B cell (primary cell): ENCODE data around the gene CDK9. TPM values are rescaled to one million over a fixed set of nuclear protein-coding genes. Genes with fewer than 3 reads are reported as not detected.

Experiments used
- ATAC-seq: fragments of 200-7000 bp; cut with Tn5 transposase; one replicate; pipeline ENCODE4 v1.10.0; 2021; ENCODE audit warnings: low read depth, mild to moderate bottlenecking, moderate number of reproducible peaks, moderate library complexity
- CTCF ChIA-PET: fragments of 350-600 bp; sonication (Branson Sonifier 250); formaldehyde crosslinking; loops from one replicate; lab custom pipeline; 2021; ENCODE audit warnings: antibody characterized with exemption, inconsistent platforms; lab: Charles Lee
- POLR2A ChIA-PET: fragments of 350-600 bp; sonication (Branson Sonifier 250); formaldehyde crosslinking; loops from one replicate; lab custom pipeline; 2021; ENCODE audit warnings: antibody characterized with exemption; lab: Charles Lee
- DNase-seq: peaks from one replicate; pipeline ENCODE4 v3.0.0; 2013
- H2AFZ ChIP-seq: 2 replicates; pipeline ENCODE4 v1.6.1; 2012; ENCODE audit warnings: mild to moderate bottlenecking, low read depth, low read length; ENCODE audit not compliant: insufficient read depth, poor library complexity, severe bottlenecking
- H3K27ac ChIP-seq, 2 donors: 1 replicate in 1 of 2; 2 replicates in 1 of 2; pipeline ENCODE4 v1.5.1; 2012 to 2013; ENCODE audit warnings: low read length in 2 of 2, mild to moderate bottlenecking in 2 of 2, moderate library complexity in 1 of 2
- H3K27me3 ChIP-seq, 4 experiments: fragments of 200-600 bp in 1 of 4; sonication (generic) in 1 of 4; replicated peaks in 1 of 4; 1 replicate in 2 of 4; 2 replicates in 2 of 4; pipeline versions ENCODE4 v1.6.1 to v1.7.0; 2013 to 2016; ENCODE audit warnings: low read length in 3 of 4, mild to moderate bottlenecking in 2 of 4, mixed read lengths in 1 of 4, moderate library complexity in 1 of 4; ENCODE audit not compliant: insufficient read depth in 4 of 4, control insufficient read depth in 3 of 4; ENCODE audit errors: control extremely low read depth in 1 of 4
- H3K36me3 ChIP-seq, 2 experiments: replicated peaks in 1 of 2; 1 replicate in 1 of 2; 2 replicates in 1 of 2; pipeline versions ENCODE4 v1.6.1 to v1.7.1; 2013; ENCODE audit warnings: low read length in 1 of 2; ENCODE audit not compliant: insufficient read depth in 2 of 2, control insufficient read depth in 1 of 2; ENCODE audit errors: control extremely low read depth in 1 of 2, extremely low read depth in 1 of 2
- H3K4me1 ChIP-seq, 2 donors: fragments of 200-600 bp in 1 of 2; sonication (generic) in 1 of 2; 1 replicate in 1 of 2; 2 replicates in 1 of 2; pipeline versions ENCODE4 v1.5.1 to v1.6.1; 2013 to 2017; ENCODE audit warnings: low read length in 2 of 2; ENCODE audit not compliant: control insufficient read depth in 2 of 2, insufficient read depth in 2 of 2
- H3K4me2 ChIP-seq: replicated peaks from 2 replicates; pipeline ENCODE3; 2012; ENCODE audit warnings: mild to moderate bottlenecking, low read depth, low read length; ENCODE audit not compliant: poor library complexity, severe bottlenecking
- H3K4me3 ChIP-seq, 5 experiments: fragments of 200-600 bp in 1 of 5; sonication (generic) in 1 of 5; 1 replicate in 3 of 5; 2 replicates in 2 of 5; pipeline versions ENCODE4 v1.5.1 to v1.7.0; 2011 to 2016; ENCODE audit warnings: low read length in 4 of 5, mild to moderate bottlenecking in 4 of 5, low read depth in 2 of 5, control low read depth in 1 of 5, moderate library complexity in 1 of 5; ENCODE audit not compliant: insufficient read depth in 1 of 5; ENCODE audit errors: control extremely low read depth in 1 of 5, extremely low read depth in 1 of 5
- H3K79me2 ChIP-seq: fragments of 200-600 bp; sonication (generic); one replicate; pipeline ENCODE4 v1.6.0; 2016; ENCODE audit warnings: low read length; ENCODE audit not compliant: control insufficient read depth, insufficient read depth
- H3K9ac ChIP-seq: fragments of 200-600 bp; sonication (generic); 2 replicates; pipeline ENCODE4 v1.6.1; 2017; ENCODE audit warnings: mild to moderate bottlenecking, low read length, moderate library complexity
- H3K9me3 ChIP-seq, 3 donors: one replicate each; pipeline versions ENCODE4 v1.6.1 to v1.7.1; 2013; ENCODE audit warnings: low read length in 2 of 3; ENCODE audit not compliant: control insufficient read depth in 2 of 3, insufficient read depth in 1 of 3; ENCODE audit errors: control extremely low read depth in 1 of 3
- H4K20me1 ChIP-seq: 2 replicates; pipeline ENCODE4 v1.6.0; 2012; ENCODE audit warnings: mild to moderate bottlenecking, low read length; ENCODE audit not compliant: insufficient read depth, control insufficient read depth, poor library complexity, severe bottlenecking
- H3K27ac Mint-ChIP-seq: one replicate; pipeline ENCODE4 v1.8.0; 2021; ENCODE audit warnings: mixed read lengths
- H3K27me3 Mint-ChIP-seq: one replicate; pipeline ENCODE4 v1.8.0; 2021; ENCODE audit warnings: mixed read lengths
- H3K4me1 Mint-ChIP-seq: one replicate; pipeline ENCODE4 v1.8.0; 2021; ENCODE audit warnings: mixed read lengths
- H3K4me3 Mint-ChIP-seq: one replicate; pipeline ENCODE4 v1.8.0; 2021; ENCODE audit warnings: mixed read lengths
- H3K9me3 Mint-ChIP-seq: one replicate; pipeline ENCODE4 v1.8.0; 2022; ENCODE audit warnings: mixed read lengths; ENCODE audit not compliant: insufficient read depth
- EZH2 ChIP-seq: IDR thresholded peaks from 2 replicates; pipeline ENCODE4 v1.6.1; 2012; ENCODE audit warnings: borderline replicate concordance, low read depth, mild to moderate bottlenecking, moderate library complexity, low read length; ENCODE audit not compliant: insufficient read depth, poor library complexity, severe bottlenecking
- WGBS: methylation state at CpG from one replicate; pipeline ENCODE4 v1.1.5; 2013; ENCODE audit warnings: missing lambda C conversion rate; ENCODE audit not compliant: insufficient coverage; 5-methylcytosine and 5-hydroxymethylcytosine counted together
- intact Hi-C: fragments of 100-400 bp; cut with micrococcal nuclease; formaldehyde crosslinking; loops from one replicate; pipeline ENCODE4 v1.10.0; 2022
- polyA plus RNA-seq: library from polyadenylated mRNA; depleted of rRNA; stranded (reverse); fragments of >200 nt; gene quantifications from 2 replicates; pipeline ENCODE4 v1.2.3, GENCODE V29; 2012
- total RNA-seq, 2 donors: library from RNA; stranded (reverse); fragments of 120-200 nt in 1 of 2; gene quantifications; 1 replicate in 1 of 2; 2 replicates in 1 of 2; pipeline versions ENCODE4 v1.2.3 to v1.2.4, GENCODE V29; 2013 to 2022
- TF ChIP-seq, protein P1 (sequence below): fragments of 200-600 bp; IDR thresholded peaks from one replicate; pipeline ENCODE4 v1.8.0; 2022; ENCODE audit warnings: antibody characterized with exemption, mild to moderate bottlenecking

Gene CDK9
- total and polyA plus RNA-seq, 2 donors (not counting 1 experiment from before 2014, with no cell fraction given): 145 to 176 TPM

DNA sequence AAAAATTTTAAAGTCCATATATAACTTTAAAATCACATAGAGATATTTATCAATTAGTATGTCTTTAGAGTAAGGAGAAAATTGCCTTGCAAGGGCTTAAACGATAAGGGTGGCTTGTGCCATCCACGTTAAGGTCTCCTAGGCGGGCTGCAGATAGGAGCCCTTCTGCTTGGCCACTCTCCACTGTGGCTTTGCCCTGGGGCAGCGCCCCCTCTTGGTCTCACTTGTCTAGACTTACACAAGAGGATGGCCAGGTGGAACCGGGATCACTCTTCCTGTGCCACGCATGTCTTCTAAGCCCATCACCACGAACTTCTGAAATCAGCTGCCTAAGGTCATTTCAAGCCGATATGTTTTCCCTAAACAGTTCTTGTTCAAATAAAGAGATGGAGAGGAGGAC is 19.8 kb downstream of the CDK9 start:
- Mint-ChIP-seq H3K9me3 (no peaks in the 10 kb centered on the region), H3K27me3 (no peaks in the 10 kb centered on the region), H3K4me3 (no peak overlapping the region), H3K4me1 (peaks cover 27% of the 10 kb centered on the region), H3K27ac (peak overlapping the region; percentile 10)
- peaks cover 17 to 24% of the 10 kb centered on the region in 2 donors for H3K4me1 ChIP-seq
- peaks cover 48% of the 10 kb centered on the region for H3K79me2 ChIP-seq
- 91% methylated on average over 4 of the region's 8 CpGs for WGBS
- H3K4me3 ChIP-seq: no peak overlapping the region
- POLR2A ChIA-PET: no interaction called here
- DNase-seq: no peak
- peaks cover 8% of the 10 kb centered on the region for H4K20me1 ChIP-seq
- no peak for TF ChIP-seq EZH2
- TF ChIP-seq, protein P1, sequence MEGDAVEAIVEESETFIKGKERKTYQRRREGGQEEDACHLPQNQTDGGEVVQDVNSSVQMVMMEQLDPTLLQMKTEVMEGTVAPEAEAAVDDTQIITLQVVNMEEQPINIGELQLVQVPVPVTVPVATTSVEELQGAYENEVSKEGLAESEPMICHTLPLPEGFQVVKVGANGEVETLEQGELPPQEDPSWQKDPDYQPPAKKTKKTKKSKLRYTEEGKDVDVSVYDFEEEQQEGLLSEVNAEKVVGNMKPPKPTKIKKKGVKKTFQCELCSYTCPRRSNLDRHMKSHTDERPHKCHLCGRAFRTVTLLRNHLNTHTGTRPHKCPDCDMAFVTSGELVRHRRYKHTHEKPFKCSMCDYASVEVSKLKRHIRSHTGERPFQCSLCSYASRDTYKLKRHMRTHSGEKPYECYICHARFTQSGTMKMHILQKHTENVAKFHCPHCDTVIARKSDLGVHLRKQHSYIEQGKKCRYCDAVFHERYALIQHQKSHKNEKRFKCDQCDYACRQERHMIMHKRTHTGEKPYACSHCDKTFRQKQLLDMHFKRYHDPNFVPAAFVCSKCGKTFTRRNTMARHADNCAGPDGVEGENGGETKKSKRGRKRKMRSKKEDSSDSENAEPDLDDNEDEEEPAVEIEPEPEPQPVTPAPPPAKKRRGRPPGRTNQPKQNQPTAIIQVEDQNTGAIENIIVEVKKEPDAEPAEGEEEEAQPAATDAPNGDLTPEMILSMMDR: peak; percentile 34
- no peaks in the 10 kb centered on the region for H3K27me3 ChIP-seq
- no peaks in the 10 kb centered on the region for H3K9me3 ChIP-seq
- CTCF ChIA-PET: interaction anchor here (1.6 kb wide), 1 partner anchor 12 kb away, joined by 3 read pairs; no protein-coding TSS in a partner anchor
- ATAC-seq: no peak
- peaks cover 0 to 44% of the 10 kb centered on the region in 2 experiments for H3K36me3 ChIP-seq
- no peak overlapping the region for H2AFZ ChIP-seq
- H3K9ac ChIP-seq: no peak overlapping the region
- no peak overlapping the region for H3K4me2 ChIP-seq
- H3K27ac ChIP-seq: no peak overlapping the region
- intact Hi-C loops: no loop called here

DNA sequence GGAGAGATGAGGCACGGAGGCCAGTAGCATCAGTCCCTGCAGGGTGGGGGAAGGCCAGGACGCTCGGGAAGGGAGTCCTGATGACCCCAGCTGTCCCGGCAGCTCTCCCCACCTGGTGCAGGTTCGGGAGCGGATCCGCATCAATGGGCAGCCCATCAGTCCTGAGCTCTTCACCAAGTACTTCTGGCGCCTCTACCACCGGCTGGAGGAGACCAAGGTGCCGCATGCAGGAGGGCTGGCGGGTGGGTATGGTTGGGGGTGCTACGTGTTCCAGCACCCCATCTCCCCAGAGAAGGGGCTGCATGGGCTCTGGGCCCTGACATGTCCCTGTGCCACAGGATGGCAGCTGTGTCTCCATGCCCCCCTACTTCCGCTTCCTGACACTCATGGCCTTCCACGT is 21.0 kb downstream of the CDK9 start:
- peaks cover 14 to 22% of the 10 kb centered on the region in 2 donors for H3K4me1 ChIP-seq
- no peaks in the 10 kb centered on the region for H3K27me3 ChIP-seq
- no peak for TF ChIP-seq EZH2
- TF ChIP-seq, protein P1: no peak
- H3K4me1 Mint-ChIP-seq: peaks cover 22% of the 10 kb centered on the region
- WGBS: 98% methylated on average over 11 of the region's 14 CpGs
- H3K36me3 ChIP-seq: peaks cover 0 to 47% of the 10 kb centered on the region in 2 experiments
- ATAC-seq (no peak), DNase-seq (no peak)
- no peak overlapping the region for H3K27ac Mint-ChIP-seq
- no peaks in the 10 kb centered on the region for H3K27me3 Mint-ChIP-seq
- H4K20me1 ChIP-seq: peaks cover 8% of the 10 kb centered on the region
- H3K27ac ChIP-seq: no peak overlapping the region
- H3K4me2 ChIP-seq: no peak overlapping the region
- H3K4me3 ChIP-seq: no peak overlapping the region
- peaks cover 47% of the 10 kb centered on the region for H3K79me2 ChIP-seq
- H3K9me3 ChIP-seq: no peaks in the 10 kb centered on the region
- no peaks in the 10 kb centered on the region for H3K9me3 Mint-ChIP-seq
- H2AFZ ChIP-seq: no peak overlapping the region
- H3K4me3 Mint-ChIP-seq: no peak overlapping the region
- POLR2A ChIA-PET: no interaction called here
- intact Hi-C loops: no loop called here
- H3K9ac ChIP-seq: no peak overlapping the region
- CTCF ChIA-PET: no interaction called here
